Adipose tissue (tissue), 3 donors: ENCODE measurements around the gene KRTAP5-5. TPM values are rescaled to one million over a fixed set of nuclear protein-coding genes. Genes with fewer than 3 reads are reported as not detected.
"Not testable (repeated sequence)": the region's sequence is repeated elsewhere in the genome, so short reads cannot be mapped to it uniquely, and the experiment has no call there.

Experiments
- H3K27ac ChIP-seq: one replicate; pipeline ENCODE4 v1.5.1; 2013; ENCODE audit warnings: low read depth, low read length
- WGBS, 3 donors: extraction: QIAGEN DNeasy Blood & Tissue Kit; methylation state at CpG; one replicate each; pipeline ENCODE4 v1.1.7; 2013; 5-methylcytosine and 5-hydroxymethylcytosine counted together
- polyA plus RNA-seq, 3 donors: library from polyadenylated mRNA; stranded (reverse); fragments of 200-250 nt; gene quantifications; one replicate each; pipeline ENCODE4 v1.2.3, GENCODE V29; 2013
- donor health status: healthy with polysubstance abuse.
- donor health status: Bipolar disorder and iron deficiency.
- donor health status: healthy.

KRTAP5-5 gene, protein sequence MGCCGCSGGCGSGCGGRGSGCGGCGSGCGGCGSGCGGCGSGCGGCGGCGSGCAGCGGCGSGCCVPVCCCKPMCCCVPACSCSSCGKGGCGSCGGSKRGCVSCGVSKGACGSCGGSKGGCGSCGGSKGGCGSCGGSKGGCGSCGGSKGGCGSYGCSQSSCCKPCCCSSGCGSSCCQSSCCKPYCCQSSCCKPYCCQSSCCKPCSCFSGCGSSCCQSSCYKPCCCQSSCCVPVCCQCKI
- not detected for polyA plus RNA-seq

DNA sequence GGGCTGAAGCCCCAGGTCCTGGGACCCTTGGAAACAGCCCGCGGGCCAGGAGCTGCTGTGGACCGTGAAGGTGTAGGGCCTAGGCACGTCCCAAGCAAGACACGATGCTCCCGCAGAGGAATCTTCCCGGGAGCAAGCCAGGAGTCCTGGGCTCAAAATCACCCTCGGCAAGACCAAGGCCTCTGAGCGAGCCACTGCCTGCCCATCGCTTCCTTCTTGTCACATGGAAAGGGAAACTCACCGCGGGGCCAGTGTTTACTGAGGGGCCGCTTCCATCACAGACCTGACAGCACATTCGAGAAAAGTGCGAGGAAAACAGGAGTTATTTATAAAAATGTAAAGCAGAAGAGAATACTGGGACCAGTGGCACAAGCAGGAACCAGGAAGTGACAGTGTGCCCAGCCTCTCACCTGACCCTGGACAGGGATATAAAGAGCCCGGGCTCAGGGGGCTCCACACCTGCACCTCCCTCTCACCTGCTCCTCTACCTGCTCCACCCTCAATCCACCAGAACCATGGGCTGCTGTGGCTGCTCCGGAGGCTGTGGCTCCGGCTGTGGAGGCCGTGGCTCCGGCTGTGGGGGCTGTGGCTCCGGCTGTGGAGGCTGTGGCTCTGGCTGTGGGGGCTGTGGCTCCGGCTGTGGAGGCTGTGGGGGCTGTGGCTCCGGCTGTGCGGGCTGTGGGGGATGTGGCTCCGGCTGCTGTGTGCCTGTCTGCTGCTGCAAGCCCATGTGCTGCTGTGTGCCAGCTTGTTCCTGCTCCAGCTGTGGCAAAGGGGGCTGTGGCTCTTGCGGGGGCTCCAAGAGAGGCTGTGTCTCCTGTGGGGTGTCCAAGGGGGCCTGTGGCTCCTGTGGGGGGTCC, at the start of gene KRTAP5-5:
Gene KRTAP5-5 (plus strand): TSS at position 450 of the 860 bp plus-strand sequence. CDS start 66 bp downstream, at position 516.
- H3K27ac ChIP-seq, result no peak within 1 kb of the TSS
- WGBS, 3 donors, result 72 to 79% (median 73%) methylated on average over 21 to 24 of the region's 26 CpGs

DNA sequence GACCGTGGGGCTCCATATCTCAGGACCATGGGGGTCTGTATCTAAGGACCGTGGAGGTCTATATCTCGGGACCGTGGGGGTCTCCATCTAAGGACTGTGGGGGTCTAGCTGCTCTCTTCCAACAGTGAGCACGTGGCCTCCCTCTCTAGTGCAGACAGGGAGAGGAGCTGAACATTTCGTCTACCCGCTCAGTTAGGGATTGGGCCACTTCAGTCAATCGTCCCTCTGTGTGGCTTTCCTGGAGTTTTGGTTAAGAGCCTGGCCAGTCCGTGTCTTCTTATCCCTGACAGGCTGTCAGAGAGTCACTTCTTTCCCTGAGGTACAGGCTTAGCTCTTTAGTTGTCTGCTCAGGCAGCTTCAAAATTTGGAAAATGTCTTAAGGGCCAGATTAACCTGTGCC, 47.6 kb upstream of the KRTAP5-5 start:
- 83 to 87% (median 85%) methylated on average over 9 of the region's 9 CpGs for WGBS, 3 donors
- H3K27ac ChIP-seq, result no peak overlapping the region

DNA sequence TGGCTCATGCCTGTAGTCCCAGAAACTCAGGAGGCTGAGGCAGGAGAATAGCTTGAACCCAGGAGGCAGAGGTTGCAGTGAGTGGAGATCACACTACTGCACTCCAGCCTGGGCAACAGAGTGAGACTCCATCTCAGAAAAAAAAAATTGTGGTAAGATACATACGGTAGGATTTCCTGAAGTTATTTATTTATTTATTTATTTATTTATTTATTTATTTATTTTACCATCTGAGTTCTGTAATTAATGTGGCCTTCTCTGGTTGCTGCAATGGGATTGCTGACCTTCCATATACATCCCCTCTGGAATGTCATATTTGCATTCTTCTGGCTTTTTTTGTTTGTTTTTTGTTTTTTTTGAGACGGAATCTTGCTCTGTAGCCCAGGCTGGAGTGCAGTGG, 46.7 kb upstream of the KRTAP5-5 start:
- H3K27ac ChIP-seq, result not testable (repeated sequence)
- 65 to 80% (median 72%) methylated on average over 2 of the region's 2 CpGs for WGBS, 3 donors

DNA sequence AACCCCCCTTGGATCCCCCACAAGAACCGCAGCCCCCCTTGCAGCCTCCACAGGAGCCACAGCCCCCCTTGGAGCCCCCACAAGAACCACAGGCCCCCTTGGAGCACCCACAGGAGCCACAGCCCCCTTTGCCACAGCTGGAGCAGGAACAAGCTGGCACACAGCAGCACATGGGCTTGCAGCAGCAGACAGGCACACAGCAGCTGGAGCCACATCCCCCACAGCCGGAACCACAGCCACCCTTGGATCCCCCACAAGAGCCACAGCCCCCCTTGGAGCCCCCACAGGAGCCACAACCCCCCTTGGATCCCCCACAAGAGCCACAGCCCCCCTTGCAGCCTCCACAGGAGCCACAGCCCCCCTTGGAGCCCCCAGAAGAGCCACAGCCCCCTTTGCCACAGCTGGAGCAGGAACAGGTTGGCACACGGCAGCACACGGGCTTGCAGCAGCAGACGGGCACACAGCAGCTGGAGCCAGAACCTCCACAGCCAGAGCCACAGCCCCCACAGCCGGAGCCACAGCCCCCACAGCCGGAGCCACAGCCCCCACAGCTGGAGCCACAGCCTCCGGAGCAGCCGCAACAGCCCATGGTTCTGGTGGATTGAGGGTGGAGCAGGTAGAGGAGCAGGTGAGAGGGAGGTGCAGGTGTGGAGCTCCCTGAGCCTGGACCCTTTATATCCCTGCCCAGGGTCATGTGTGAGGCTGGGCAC, 44.8 kb upstream of the KRTAP5-5 start, which contains the start of gene KRTAP5-1:
Gene KRTAP5-1 (minus strand): TSS at position 623 of the 710 bp plus-strand sequence. CDS start 34 bp downstream, at position 589.
- H3K27ac ChIP-seq, result not testable (repeated sequence)
- 33 to 89% (median 50%) methylated on average over 8 to 9 of the region's 9 CpGs for WGBS, 3 donors

DNA sequence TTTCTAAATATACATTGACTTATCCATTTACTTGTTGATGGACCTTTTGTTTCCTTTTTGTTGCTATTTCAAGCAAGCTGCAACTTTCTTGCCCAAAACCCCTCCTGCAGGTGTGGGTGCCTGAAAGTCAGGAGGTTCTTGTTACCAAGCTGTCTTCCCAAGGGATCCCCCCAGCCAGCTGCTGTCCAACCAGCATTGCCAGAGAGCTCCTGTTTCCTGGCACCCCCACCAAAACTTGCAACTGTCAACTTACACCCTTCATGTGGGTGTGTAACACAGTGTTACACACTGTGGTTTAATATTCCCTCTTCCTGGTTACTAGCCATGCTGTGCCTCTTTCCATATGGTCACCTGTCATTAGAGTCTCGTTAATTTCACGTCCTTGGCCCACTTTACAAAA, 42.9 kb upstream of the KRTAP5-5 start:
- no peak overlapping the region for H3K27ac ChIP-seq
- WGBS, 3 donors, result 72 to 80% (median 79%) methylated on average over 2 of the region's 2 CpGs

DNA sequence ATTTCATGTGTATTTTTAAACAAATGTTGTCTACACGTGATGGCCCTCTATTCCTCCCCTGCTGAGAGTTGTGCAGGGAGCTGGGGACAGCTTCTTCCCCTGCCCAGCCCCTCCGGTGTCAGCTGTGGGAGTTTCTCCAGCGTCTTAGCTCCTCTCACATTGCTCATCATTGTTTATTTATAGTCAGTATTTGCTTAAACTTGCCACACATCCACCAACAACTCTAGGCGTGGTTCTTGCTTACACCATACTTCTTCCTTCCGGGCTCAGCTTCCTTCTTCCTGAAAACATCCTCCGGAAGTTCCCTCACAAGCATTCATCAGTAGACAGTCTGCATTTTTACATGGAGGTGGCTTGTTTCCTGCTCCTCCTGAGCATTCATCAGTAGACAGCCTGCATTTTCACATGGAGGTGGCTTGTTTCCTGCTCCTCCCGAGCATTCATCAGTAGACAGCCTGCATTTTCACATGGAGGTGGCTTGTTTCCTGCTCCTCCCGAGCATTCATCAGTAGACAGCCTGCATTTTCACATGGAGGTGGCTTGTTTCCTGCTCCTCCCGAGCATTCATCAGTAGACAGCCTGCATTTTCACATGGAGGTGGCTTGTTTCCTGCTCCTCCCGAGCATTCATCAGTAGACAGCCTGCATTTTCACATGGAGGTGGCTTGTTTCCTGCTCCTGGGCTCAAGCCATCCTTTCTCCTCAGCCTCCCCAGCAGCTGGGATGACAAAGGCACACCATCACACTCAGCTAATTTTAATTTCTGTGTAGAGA, 40.2 kb upstream of the KRTAP5-5 start:
- H3K27ac ChIP-seq, result not testable (repeated sequence)
- 14 to 40% (median 21%) methylated on average over 7 to 8 of the region's 10 CpGs for WGBS, 3 donors

DNA sequence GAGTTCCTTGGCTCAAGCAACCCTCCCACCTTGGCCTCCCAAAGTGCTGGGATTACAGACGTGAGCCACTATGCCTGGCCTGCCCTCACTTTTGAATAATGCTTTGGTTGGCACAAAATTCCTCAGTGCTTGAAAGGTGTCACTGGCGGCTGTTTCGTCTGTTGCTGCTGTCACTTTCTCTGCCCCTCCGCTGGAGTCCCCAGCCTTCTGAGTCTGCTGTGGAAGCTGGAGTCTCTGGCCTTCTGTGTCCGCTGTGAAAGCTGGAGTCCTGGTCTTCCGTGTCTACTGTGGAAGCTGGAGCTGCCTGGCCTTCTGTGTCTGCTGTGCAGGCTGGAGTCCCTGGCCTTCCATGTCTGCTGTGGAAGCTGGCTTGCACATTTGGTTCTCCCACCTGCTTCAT, 39.6 kb upstream of the KRTAP5-5 start:
- H3K27ac ChIP-seq, result no peak overlapping the region
- WGBS, 3 donors, result 92 to 95% (median 94%) methylated on average over 6 of the region's 6 CpGs

DNA sequence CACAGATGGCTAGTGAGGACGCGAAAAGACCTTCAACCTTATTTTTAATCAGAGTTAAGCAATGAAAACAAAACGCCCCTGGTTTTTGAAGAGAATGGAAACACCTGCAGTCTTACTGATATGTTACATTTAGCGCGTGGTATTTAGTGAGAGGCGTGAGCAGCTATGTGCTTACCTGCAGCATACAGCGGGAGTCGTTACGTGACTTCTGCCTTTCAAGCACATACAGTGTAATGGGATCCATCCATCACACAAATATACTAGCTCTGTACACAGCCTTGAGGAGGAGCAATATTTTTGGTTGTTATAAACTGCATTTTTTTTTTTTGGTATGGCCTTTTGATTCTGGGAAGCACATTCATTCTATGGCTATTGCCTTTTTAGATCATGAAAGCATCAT, 36.9 kb upstream of the KRTAP5-5 start:
- H3K27ac ChIP-seq, result no peak overlapping the region
- 52 to 73% (median 66%) methylated on average over 9 of the region's 9 CpGs for WGBS, 3 donors

DNA sequence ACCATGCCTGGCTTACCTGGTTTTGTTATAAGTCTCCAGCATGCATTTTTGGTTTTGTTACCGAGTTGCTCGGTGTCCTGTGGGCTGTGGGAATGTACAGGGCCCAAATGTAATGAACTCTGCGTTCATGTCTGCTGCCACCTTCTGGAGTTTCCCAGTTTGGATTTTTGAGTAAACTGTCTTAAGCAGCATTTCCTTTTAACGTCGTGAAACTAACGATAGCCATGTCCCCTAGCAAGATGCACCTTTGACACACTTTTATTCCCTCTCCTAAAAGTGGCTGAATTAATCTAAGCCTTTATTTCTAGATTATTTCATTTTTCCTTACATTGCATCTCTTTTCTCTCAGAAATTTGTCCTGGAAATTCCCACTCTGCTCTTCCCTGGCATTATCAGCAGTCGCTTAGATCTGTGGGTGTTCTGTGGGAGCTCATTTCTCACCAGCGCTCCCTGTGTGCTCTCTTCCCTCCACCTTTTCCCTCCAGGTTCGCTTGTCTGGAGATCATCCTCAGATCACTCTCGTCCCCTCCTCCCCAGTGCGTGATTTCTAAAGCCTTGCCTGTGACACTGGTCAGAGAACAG, 33.5 kb upstream of the KRTAP5-5 start:
- not testable (repeated sequence) for H3K27ac ChIP-seq
- WGBS, 3 donors, result 45 to 64% (median 47%) methylated on average over 11 of the region's 11 CpGs

DNA sequence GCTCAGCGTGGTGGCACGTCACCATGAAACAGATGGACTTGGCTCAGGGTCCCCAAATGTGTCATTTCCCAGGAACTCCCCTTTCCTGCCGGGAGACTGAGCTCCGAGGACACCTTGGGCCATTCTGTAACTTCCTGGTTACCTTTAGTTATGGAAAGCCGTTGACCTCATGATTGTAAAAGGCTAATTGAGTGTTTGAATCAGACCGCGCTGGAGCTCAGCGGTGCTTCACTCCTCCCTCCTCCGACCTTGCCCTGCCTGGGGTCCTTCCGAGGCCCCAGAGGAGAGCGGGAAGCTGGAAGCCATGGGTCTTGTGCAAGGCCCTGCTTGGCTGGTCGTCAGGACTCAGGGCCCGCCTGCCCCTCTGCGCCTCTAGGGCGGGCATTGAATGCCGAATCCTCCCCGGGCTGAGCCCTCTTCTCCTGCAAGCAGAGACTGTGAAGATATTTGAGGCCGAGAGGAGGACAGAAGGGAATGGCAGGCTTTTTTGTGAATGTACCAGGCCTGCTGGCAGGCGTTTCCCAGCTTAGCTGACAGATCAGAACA, 32.9 kb upstream of the KRTAP5-5 start:
- WGBS, 3 donors, result 60 to 74% (median 63%) methylated on average over 19 of the region's 19 CpGs

DNA sequence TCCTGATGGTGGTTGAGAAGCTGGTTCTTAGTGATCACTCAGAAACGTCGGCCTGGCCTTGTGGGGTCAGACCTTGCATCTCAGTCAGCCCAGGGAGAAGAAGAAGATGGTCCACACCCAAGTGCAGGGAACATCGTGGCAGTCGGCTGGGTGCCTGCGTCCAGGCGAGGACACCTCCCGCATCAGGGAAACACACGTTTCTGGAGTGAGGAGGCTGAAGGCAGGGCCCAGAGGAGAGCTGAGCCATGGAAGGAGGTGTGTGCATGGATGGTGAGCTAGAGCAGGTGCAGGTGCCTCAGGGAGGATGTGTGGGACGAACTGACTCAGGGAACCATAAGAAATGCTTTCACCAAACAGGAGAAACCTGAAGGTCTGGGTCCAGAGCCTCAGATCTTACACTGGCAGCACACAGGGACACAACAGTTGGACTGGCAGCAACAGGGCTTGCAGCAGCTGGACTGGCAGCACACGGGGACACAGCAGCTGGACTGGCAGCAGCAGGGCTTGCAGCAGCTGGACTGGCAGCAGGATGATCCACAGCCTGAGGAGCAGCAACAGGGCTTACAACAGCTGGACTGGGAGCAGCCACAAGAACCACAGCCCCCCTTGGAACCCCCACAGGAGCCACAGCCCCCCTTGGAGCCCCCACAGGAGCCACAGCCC, 32.1 kb upstream of the KRTAP5-5 start:
- WGBS, 3 donors, result 80 to 91% (median 84%) methylated on average over 10 of the region's 10 CpGs
- H3K27ac ChIP-seq, result no peak overlapping the region

More for the DNA sequence above, 32.9 kb upstream of the KRTAP5-5 start:
- not testable (repeated sequence) for H3K27ac ChIP-seq

DNA sequence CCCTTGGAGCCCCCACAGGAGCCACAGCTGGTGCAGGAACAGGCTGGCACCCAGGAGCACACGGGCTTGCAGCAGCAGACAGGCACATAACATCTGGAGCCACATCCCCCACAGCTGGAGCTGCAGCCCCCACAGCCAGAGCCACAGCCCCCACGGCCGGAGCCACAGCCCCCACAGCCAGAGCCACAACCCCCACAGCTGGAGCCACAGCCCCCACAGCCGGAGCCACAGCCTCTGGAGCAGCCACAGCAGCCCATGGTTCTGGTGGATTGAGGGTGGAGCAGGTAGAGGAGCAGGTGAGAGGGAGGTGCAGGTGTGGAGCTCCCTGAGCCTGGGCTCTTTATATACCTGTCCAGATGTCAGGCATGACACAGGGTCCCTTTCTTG, 31.6 kb upstream of the KRTAP5-5 start, which contains the start of gene KRTAP5-2:
Gene KRTAP5-2 (minus strand): TSS at position 301 of the 387 bp plus-strand sequence. CDS start 44 bp downstream, at position 257.
- 42 to 81% (median 68%) methylated on average over 4 of the region's 4 CpGs for WGBS, 3 donors
- H3K27ac ChIP-seq, result no peak within 1 kb of the TSS

DNA sequence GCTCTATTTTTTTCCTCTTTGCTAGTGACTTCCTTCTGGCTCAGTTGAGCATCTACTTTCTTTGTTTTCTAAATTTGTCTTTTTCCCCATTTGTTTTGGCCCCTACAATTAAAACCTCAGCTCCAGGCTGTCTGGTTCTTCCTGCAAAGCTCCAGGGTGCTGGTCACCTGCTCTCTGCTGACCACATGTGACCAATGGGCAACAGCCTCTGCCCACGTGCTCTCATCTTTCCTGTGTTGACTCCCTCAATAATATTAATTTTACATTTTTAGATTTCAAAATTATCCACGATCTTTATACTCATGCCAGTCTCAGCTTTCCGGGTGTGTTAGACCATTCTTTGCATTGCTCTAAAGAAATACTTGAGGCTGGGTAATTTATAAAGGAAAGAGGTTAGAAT, 31.2 kb upstream of the KRTAP5-5 start:
- 79 to 93% (median 80%) methylated on average over 3 of the region's 3 CpGs for WGBS, 3 donors
- H3K27ac ChIP-seq, result not testable (repeated sequence)

DNA sequence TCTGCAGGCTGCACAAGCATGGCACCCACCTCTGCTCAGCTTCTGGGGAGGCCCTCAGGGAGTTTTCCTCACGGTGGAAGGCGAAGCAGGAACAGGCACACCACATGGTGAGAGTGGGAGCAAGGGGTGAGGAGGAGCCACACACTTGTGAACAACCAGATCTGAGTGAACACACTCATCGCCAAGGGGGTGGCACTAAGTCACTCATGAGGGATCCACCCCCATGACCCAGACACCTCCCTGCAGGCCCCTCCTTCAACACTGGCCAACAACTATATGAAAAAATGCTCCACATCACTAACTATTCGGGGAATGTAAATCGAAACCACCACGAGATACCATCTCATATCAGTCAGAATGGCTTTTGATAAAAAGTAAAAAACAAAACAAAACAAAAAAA, 30.8 kb upstream of the KRTAP5-5 start:
- H3K27ac ChIP-seq, result no peak overlapping the region
- WGBS, 3 donors, result 66 to 74% (median 71%) methylated on average over 6 of the region's 6 CpGs

DNA sequence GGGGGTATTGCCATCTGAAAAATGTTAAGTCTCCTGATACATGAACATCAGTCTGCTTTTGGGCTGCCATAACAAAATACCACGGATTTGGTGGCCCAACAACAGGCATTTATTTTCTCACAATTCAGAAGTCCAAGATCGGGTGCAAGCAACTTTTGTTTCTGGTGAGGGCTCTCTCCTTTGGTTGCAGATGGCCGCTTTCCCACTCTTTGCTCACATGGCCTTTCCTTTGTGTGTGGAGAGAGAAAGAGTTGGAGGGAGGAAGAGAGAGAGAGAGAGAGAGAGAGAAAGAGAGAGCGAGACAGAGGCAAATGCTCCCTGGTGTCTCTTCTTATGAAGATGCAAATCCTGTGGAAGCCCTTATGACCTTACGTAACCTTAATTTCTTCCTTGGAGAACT, 28.9 kb upstream of the KRTAP5-5 start:
- WGBS, 3 donors, result 53 to 76% (median 74%) methylated on average over 5 of the region's 5 CpGs
- H3K27ac ChIP-seq, result no peak overlapping the region

DNA sequence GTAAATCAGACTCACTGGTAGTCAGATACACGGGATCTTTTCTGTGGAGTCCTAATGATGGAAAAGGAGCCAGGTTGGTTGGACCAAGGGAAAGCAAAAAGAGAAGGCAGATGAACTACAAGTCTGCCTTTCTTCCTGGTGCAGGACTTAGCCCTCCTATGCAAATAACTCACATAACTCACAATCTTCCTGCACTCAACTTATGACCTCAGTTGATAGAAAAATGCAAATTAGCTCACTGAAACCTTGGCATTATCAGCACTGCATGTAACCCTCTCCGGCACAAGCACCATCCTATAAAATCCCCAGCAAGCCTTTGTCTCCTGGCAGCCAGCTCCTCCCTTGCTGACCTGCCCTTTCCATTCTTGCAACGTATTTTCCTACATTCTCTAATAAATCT, 27.9 kb upstream of the KRTAP5-5 start:
- 60 to 75% (median 62%) methylated on average over 3 of the region's 3 CpGs for WGBS, 3 donors
- H3K27ac ChIP-seq, result not testable (repeated sequence)

DNA sequence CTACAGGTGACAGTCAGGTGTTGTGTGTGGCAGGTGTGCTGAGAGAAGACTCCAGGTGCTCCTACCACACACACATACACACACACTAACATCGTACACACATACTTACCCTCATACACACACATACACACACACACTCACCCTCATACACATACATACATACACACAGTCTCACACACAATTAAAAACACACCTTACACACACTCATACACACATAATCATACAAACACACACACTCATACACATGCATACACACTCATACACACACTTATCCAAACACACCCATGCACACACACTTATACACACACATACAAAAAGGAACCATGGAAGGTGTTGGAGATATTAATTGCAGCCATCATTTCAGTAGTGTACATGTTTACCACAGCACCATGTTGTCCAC, 25.9 kb upstream of the KRTAP5-5 start:
- WGBS, 3 donors, result 69 to 93% (median 88%) methylated on average over 1 of the region's 1 CpG
- H3K27ac ChIP-seq, result no peak overlapping the region
